Lower leg skin (tissue), 3 donors: Measurements from ENCODE around the gene GLT6D1.

ENCODE experiments used
- CTCF ChIP-seq, 3 donors: fragments of 450-650 bp; IDR thresholded peaks; one replicate each; pipeline ENCODE4 v1.5.1; 2016; ENCODE audit warnings: antibody characterized with exemption in 3 of 3, mild to moderate bottlenecking in 3 of 3, moderate library complexity in 2 of 3
- POLR2A ChIP-seq, 2 donors: fragments of 450-650 bp; IDR thresholded peaks; one replicate each; pipeline ENCODE4 v1.6.1; 2016 to 2017; ENCODE audit warnings: antibody characterized with exemption in 2 of 2, mild to moderate bottlenecking in 1 of 2, moderate library complexity in 1 of 2

DNA sequence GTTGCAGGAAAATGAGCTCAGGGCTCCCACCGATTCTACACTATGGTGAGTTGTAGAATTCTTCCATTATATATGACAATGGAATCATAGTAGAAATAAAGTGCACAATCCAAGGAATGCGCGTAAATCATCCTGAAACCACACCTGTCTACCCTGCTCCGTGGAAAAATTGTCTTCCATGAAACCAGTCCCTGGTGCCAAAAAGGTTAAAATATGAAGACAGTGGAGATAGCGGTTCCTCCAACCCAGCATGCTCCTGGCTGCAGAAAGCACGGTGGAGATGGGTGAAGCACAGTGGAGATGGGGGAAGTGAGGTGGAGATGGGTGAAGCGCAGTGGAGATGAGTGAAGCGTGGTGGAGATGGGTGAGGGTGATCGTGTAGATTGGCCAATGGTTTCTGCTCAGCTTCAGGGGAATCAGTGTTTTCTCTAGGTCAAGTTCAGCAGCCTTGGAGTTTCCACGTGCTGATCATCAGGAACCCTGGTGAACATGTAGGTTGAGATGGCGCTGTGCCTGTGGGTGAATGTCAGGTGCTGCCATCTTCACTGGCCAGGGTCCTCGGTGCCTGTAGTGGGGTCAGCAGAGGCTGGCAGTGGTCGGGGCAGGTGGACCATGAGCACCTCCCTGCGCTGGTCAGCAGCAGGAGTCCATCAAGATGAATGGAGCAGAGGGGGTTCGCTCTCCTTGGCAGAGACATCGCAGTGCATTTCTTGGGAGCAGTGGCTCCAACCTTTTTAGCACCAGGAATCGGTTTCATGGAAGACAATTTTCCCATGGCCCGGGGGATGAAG is 57.5 kb downstream of the GLT6D1 start:
- no peak for TF ChIP-seq CTCF (IDR thresholded peaks at IDR 0.05)
- TF ChIP-seq POLR2A (IDR thresholded peaks at IDR 0.05): no peak
